Left renal pelvis (tissue), 4 donors: ENCODE results near the gene ARHGAP26. TPM values are rescaled to one million over a fixed set of nuclear protein-coding genes. Genes with fewer than 3 reads are reported as not detected.

Experiments
- DNase-seq, 4 donors: peaks; one replicate each; pipeline ENCODE4 v3.0.0-alpha.2; 2013; ENCODE audit warnings: low read depth in 4 of 4, low spot score in 3 of 4
- polyA plus RNA-seq, 4 donors: library from polyadenylated mRNA; unstranded; fragments of 120-200 nt; gene quantifications; one replicate each; pipeline ENCODE4 v1.2.1, GENCODE V29; 2013; ENCODE audit not compliant: insufficient read length in 4 of 4

The ARHGAP26 gene
- polyA plus RNA-seq, 4 donors = 9.9 to 12.9 (median 11.1) TPM

- no peak for DNase-seq
Observed at GRCh38 chr5:143220748-143221251, 450.6 kb downstream of the ARHGAP26 start.

- no peak for DNase-seq
Observed at GRCh38 chr5:143222287-143223231, 452.4 kb downstream of the ARHGAP26 start.

GRCh38 chr5:143224672-143225071 is 454.5 kb downstream of the ARHGAP26 start:
- DNase-seq = no peak

GRCh38 chr5:143225511-143225910 is 455.3 kb downstream of the ARHGAP26 start:
- no peak for DNase-seq

- DNase-seq = no peak
Observed at GRCh38 chr5:143226361-143226760, 456.2 kb downstream of the ARHGAP26 start.

GRCh38 chr5:143226872-143227271 is 456.7 kb downstream of the ARHGAP26 start:
- DNase-seq = no peak

GRCh38 chr5:143227301-143227700 is 457.1 kb downstream of the ARHGAP26 start:
- no peak for DNase-seq

- no peak for DNase-seq
Observed at GRCh38 chr5:143228597-143229293, 458.6 kb downstream of the ARHGAP26 start.

- DNase-seq = no peak
Observed at GRCh38 chr5:143229426-143229895, 459.3 kb downstream of the ARHGAP26 start.

GRCh38 chr5:143229896-143230675 is 459.9 kb downstream of the ARHGAP26 start:
- DNase-seq = no peak

GRCh38 chr5:143230676-143230996 is 460.5 kb downstream of the ARHGAP26 start:
- no peak for DNase-seq

- DNase-seq = no peak
Observed at GRCh38 chr5:143231416-143231815, 461.2 kb downstream of the ARHGAP26 start.

- DNase-seq = no peak
Observed at GRCh38 chr5:143231973-143232812, 462.0 kb downstream of the ARHGAP26 start.

- no peak for DNase-seq
Observed at GRCh38 chr5:143233031-143233430, 462.9 kb downstream of the ARHGAP26 start.

GRCh38 chr5:143234162-143234842 is 464.1 kb downstream of the ARHGAP26 start:
- DNase-seq = no peak

- DNase-seq = no peak
Observed at GRCh38 chr5:143235423-143235822, 465.2 kb downstream of the ARHGAP26 start.

- no peak for DNase-seq
Observed at GRCh38 chr5:143236682-143237081, 466.5 kb downstream of the ARHGAP26 start.

GRCh38 chr5:143237664-143238063 is 467.5 kb downstream of the ARHGAP26 start:
- DNase-seq = no peak

- DNase-seq = no peak
Observed at GRCh38 chr5:143238620-143239019, 468.4 kb downstream of the ARHGAP26 start.
